T-helper 2 cell (primary cell): Measurements from ENCODE around the gene CPT2.

Source experiments
- DNase-seq, 5 experiments: peaks; one replicate each; pipeline versions ENCODE4 v3.0.0 to v3.0.0-alpha.2; 2012 to 2022
- total RNA-seq, 2 donors: gene quantifications; one replicate each; lab custom pipeline; 2026; lab: John Stamatoyannopoulos, UW

Gene CPT2
- 4.1 to 11.2 reads per million in 2 donors for total RNA-seq

DNA sequence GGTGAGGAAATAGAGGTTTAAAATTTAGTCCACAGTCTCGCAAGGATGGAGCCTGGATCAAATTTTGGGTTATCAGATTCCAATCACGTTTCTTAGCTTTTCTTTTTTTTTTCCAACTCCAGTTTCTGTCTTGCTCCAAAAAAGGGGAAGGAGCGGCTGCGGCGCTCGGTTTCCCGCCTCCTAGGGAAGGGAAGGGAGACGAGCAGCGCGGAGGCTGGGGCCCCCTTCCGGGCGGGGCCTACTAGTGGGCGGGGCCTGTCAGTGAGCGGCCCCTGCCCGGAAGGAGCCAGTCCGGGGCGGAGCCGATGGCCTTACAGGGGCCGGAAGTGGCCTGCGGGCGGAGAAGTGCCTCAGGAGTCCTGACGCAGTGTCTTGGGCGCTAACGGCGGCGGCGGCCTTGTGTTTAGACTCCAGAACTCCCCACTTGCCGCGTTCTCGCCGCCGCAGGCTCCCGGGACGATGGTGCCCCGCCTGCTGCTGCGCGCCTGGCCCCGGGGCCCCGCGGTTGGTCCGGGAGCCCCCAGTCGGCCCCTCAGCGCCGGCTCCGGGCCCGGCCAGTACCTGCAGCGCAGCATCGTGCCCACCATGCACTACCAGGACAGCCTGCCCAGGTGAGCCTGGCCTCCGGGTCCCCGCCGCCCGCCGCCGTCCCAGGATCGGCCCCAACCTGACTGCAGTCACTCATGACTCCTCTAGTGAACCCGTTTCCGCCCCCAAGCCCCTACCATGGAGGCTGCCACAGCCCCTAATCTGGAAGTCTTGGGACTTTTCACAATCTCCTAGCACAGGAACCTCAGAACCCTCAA, at the start of gene CPT2:
CPT2 (plus strand) TSS at position 340 of the 806 bp plus-strand sequence; CDS start at position 460, 120 bp downstream.
- peak; percentile 80 to 97 (median 86) for DNase-seq

DNA sequence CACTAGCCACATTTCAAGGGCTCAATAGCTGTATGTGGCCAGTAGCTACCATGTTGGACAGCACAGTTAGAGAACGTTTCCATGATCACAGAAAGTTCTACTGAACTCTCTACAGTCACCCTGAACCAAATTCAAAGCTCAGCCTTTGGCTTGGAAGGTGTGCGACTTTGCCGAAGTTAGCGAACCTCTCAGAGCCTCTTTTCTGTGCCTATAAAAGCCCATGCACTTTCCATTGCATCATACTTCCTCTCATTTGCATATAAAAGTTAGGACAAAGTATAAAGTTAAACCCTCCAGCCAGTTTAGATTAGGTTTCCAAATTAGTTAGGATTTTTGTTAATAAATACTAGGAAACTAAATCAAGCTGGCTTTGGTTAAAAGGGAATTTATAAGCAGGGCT, 49.5 kb upstream of the CPT2 start:
- no peak for DNase-seq

DNA sequence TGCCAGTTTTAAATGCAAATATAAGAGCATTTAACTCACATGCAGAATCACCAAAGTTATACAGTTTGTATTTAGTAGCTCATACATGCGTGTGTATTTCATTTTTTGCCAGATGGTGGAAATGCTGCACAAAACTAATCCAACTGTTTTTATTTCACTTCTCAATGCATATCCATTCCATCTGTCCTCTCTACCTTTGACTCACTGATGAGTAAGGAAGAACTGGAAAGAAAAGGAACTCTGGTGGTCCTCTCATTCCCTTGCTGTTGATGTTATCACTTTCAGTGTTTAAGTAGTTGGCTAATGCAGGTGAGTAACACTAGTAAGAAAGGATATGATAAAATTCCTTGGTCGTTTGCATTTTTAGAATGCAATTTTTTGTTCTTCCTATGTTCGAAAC, 48.5 kb upstream of the CPT2 start:
- no peak for DNase-seq

DNA sequence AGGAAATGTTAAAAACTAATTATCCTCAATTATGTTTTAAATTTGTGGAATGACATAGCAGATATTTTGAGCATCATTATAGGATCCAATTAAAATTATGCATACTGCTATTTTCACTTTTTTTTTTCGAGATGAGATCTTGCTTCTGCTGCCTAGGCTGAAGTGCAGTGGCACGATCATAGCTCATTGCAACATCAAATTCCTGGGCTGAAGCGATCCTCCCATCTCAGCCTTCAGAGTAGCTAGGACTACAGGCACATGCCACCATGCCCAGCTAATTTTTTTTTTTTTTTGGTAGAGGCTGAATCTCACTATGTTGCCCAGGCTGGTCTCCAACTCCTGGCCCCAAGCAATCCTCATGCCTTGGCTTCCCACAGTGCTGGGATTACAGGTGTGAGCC, 42.9 kb upstream of the CPT2 start:
- no peak for DNase-seq

DNA sequence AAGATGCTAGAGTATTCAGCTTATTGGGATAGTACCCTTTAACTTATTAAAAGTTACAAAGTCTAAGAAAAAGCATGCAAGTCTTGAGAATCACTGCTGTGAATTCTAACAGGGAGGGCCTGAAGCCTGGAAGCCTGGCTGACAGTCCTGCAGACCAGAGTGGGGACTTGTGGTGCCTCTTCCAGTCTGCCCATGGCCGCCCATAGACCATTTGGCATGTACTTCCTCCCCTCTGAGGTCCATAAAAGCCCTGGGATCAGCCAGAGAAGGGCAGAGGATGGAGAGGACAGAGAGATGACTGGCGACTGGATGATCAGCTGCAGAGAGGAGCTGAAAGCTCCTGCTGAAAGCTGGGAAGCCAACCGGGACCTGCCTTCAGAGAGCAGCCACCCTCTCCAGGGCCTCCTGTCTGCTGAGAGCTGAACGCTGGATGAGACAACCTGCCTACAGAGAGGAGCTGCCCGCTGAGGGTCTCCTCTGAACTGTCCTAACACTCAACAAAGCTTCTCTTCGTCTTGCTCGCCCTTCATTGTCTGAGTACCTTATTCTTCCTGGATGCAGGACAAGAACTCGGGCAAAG, 41.7 kb upstream of the CPT2 start:
- no peak for DNase-seq

DNA sequence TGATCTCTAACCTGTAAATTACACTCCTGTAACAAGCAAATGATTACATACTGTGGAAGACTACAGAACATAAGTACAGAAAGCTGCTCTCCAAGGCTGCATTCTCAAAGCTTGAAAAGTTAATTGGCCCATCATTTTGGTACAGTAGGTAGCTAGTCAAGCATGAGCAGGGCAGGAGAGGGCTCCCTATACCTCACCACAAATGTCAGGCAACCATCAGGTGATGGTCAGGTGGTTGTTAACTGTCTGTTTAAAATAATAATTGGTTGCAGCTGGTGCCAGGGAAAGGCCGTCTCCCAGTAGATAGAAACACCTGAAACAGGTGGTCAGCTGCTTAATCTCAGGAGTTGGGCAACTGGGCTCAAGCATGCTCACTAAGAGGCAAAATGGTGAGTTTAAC, 41.1 kb upstream of the CPT2 start:
- no peak for DNase-seq

DNA sequence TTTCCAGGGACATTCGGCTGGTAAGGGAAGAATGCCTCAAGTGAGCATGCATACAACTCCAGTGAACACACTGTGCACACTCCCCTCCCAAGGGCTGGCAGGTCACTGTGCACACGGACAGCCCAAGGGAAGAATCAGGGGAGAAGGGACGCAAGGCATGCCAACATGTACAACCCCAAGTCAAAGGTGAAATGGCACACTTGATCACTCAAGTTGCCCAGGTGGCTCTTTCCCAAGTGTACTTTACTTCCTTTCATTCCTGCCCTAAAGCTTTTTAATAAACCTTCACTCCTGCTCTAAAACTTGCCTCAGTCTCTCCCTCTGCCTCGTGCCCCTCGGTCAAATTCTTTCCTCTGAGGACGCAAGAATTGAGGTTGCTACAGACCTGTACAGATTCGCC, 40.7 kb upstream of the CPT2 start:
- DNase-seq = no peak

DNA sequence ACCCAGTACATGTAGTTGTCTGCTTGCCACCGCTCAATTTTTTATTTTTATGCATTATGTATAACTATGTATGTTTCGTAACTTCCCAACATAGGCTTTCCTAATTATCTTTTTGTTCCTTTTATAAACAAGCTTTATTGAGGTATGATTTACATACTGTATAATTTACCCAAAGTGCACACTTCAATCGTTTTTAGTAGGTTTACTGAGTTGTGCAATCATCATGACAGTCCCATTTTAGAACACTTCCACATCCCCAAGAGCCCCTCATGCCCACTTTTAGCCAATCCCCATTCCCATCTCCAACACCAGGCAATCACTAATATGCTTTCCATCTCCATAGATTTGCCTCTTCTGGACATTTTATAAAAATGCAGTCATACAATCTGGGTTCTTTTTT, 39.8 kb upstream of the CPT2 start:
- DNase-seq = no peak

DNA sequence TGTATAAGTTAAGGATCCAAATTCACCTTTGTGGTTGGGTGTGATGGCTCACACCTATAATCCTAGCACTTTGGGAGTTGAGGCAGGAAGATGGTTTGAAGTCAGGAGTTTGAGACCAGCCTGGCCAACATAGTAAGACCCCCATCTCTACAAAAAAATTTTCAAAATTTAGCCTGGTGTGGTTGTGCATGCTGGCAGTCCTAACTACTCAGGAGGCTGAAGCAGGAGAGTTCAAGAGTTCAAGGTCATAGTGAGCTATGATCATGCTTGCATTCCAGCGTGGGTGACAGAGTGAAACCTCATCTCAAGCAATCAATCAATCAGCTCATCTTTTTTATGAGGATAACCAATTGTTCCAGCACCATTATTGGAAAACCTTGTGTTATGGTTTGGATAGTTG, 37.7 kb upstream of the CPT2 start:
- no peak for DNase-seq

DNA sequence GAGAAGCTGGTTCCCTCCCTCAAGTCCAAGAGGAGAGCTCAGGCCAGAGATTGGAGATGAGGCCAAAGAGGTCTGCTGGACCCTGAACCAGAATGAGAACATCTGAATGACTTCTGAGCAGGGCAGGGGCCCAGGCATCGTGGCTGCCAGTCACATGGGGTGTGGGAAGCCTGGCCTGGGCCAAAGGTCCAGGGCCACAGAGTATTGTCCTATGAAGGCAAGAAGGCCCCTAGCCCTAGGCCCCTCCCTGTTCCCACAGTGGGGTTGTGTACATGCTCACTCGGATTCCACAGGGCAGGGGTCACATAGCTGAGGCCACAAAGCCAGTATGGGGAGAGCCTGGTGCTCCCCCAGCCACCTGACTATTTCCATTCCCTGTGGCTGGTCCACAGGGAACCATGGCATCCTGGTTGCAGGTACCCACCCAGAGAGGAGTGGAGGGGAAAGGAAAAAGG, 35.7 kb upstream of the CPT2 start:
- DNase-seq = no peak

DNA sequence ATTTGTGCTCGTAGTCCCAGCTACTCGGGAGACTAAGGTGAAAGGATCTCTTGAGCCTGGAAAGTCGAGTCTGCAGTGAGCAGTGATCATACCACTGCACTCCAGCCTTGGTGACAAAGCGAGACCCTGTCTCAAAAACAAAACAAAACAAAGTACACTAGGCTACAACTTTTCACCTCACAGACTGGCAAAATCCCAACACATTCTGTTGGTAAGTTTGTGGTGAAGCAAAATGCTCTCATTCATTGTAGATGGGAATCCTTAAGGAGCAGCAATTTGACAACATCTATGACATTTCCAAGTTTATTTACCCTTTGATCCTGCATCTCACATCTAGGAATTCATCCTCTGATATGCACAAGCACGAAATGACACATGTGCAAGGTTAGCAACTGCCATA, 34.0 kb upstream of the CPT2 start:
- DNase-seq = no peak

DNA sequence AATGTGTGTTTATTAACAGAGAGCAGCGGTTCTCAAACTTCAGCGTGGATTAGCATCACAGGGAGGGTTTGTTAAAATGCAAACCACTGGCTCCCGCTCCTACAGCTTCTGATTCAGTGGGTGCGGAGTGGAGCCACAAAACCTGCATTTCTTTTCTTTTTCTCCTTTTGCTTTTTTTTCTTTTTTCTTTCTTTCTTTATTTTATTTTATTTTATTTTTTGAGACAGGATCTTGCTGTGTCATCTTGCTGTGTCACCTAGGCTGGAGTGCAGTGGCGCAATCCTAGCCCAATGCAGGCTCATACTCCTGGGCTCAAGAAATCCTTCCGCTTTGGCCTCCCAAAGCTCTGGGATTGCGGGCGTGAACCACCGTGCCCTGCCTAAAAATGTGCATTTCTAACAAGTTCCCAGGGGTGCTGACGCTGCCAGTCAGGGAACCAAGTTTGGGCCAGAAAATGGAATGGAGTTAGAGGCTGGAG, 33.3 kb upstream of the CPT2 start:
- DNase-seq = no peak

DNA sequence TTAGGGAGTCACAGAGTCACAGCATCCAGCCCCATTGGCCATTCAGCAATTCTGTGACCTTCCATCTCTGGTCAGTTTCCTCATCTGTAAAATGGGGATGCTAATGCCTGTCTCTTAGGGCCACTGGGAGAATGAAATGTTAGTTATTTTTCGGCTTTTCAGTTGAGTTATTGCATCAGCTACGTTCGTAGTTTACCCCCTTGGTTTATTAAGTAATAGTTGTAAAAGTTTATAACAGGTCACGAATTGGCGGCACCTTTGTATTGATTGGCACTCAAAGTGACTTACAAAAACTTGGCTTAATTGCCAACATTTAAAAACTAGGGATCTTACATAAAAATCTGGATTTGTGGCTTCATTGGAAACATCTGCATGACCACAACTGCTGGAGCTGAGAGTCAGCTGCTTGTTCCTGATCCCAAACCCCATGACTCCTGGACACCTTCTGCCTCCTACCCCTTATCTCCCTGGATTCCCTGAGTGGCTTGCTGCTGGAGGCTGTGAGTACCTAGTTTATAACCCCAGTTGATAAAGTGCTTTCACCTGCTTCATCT, 31.1 kb upstream of the CPT2 start:
- DNase-seq = no peak

DNA sequence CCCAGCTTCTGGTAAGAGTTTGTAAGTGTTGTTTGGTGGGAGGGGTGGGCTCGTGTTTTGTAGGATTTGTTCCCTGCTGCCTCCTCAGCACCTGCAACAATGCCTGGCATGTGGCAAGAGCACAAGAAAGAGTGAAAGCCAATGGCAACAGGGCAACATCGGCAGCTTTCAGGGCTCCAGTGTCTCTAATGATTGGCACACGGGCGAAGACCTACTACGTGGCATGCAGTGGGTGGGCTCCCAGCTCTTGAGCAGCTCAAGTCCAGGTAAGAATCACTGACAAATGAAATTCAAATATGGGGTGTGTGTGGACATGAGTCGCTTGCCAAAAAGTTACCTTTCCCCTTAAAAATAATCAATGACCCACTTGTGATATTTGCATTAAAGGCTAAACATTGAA, 30.3 kb upstream of the CPT2 start:
- DNase-seq = no peak

DNA sequence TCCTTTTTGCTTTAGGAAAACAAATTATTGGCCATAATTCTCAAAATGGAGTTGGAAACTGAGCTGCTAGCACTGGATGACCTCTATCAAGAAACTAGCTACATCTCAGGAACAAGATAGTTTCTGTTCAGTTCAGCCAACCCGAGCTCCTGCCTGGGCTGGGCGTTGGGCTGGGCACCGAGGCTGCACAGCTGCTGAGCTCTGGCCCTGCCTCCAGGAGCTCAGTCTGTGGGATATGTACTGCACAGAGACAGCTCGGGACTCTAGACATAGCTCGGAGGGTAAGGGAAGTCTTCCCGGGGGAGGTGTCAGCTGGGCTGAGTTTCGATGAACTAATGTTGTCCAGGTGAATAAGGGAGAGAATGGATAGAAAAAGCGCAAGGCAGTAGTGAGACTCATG, 29.7 kb upstream of the CPT2 start:
- DNase-seq = no peak

DNA sequence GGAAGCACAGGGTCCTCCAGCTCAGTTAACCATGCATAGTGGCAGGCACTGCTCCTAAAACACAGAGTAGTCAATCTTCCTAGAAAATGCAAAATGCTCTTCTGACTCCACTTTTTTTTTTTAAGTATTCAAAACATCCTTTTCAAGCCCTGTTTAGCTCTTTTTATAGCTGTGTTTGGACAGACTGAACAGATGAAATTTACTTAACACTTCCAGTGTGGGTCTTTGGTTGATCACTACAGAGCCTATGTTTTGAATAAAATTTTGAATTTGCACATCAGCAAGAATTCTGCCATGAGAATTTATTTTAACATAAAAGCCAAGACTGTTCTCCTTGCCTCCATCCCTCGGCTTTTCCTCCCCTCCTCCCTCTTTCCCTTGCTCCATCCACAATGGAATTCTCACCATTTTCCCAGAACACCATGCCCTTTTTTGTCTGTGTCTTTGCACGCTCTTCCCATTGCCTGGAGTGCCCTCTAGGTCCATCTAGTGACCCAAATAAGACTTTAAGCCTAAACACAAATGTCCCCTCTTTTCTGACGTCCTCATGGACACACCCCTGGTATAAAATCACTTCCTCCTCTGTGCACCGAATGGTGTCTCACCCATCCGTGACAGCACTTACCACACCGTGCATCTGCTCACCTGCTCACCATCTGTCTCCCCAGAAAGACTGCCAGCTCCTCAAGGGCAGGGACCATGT, 24.0 kb upstream of the CPT2 start:
- DNase-seq = peak in 1 of 5 experiments; percentile 29

DNA sequence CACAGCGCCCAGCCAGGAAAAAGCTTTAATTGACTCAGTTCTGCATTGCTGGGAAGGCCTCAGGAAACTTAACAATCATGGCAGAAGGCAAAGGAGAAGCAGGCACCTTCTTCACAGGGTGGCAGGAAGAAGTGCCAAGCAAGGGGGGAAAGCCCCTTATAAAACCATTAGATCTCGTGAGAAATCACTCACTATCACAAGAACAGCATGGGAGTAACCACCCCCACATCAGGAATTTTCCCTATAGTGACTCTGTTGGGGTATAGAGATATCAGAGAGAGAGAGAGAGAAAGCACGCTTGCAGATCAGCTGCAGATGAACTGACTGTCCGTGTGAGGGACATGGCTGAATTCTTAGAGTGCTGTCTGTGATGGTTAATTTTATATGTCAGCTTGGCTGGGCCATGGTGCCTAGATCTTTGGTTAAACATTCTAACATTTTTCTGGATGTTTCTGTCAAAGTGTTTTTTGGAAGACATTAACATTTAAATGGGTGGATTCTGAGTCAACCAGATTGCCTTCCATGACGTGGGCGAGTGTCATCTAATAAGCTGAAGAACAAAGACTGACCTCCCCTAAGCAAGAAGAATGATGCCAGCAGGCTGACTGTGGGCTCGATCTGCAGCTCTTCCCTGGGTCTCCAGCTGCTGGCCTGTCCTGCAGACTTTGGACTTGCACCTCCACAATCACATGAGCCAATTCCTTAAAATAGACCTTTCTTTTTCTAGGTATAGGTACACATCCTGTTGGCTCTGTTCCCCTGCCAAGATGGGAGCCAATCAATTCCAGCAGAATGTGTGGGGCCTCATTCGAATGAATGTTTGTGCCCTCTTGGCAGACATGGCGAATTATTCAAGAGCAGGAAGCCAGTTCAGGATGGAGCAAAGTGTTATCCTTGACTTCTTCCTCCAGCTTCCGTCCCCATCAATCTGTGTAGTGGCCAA, 21.4 kb upstream of the CPT2 start:
- DNase-seq = no peak

DNA sequence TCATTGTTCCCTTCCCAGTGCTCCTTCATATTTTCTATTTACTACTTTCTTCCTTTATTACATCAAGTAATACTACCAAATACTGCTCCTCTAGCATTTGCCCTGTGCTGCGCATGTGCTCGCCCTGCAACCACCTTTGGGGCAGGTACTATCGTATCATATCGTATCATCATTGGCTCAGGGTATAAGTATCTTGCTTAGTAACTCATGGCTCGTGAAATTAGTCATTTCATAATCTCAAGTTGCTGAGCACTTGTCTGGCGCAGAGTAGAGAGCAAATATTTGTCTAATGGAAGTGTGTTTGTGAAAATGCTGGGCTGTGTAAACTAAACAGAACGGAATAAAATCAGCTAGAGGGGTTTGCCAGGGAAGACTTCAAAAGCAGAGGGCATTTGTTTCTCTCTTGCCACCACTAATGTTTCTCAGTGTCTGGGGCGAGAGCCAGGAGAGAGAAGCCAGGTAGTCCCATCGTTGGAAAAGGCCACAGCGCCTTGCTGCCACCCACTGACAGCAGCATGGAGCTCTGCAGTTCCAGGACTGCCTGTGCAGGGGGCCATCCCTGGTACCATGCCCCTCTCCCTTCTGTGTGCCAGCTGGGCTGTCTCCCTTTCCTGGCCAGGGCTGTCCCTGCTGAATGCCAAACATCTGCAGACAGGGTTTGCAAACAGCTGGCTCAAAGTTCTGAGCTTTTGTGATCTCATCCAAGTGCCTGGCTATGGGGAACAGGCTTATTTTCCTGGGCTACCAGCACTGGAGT, 20.0 kb upstream of the CPT2 start:
- DNase-seq = peak in 1 of 5 experiments; percentile 21

DNA sequence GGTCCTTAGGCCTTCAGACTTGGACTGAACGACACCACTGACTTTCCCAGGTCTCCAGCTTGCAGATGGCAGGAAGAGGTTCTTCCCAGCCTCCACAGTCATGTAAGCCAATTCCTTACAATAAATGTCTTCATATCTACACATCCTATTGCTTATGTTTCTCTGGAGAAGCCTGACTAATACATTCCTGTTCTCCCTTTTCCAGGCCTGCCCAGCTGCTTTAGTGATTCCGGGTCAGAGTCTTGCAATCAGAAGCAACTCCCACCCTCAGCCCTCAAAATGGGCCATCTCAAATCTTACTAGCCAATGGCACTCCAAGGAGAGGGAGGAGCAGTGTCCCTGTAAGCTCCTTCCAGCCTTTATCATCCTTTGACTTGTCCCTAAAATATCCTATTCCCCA, 16.4 kb upstream of the CPT2 start:
- no peak for DNase-seq

DNA sequence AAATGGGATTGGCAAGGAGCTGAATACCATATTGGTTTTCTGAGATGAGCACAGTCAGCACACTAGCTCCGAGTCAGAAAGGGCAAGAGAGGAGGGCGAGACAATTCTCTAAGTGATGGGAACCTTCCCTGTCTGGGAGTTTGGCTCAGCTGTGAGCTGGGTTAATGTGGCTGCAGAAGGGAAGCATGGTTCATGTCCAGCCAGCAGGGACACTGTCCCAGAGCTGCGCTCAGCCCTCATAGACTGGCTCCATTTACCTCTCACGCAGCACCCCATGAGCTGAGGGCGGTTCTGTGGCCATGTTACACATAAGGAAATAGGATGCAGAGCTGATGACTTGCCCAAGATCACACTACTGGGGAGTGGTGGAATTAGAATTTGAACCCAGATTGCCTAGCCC, 15.7 kb upstream of the CPT2 start:
- DNase-seq = no peak

DNA sequence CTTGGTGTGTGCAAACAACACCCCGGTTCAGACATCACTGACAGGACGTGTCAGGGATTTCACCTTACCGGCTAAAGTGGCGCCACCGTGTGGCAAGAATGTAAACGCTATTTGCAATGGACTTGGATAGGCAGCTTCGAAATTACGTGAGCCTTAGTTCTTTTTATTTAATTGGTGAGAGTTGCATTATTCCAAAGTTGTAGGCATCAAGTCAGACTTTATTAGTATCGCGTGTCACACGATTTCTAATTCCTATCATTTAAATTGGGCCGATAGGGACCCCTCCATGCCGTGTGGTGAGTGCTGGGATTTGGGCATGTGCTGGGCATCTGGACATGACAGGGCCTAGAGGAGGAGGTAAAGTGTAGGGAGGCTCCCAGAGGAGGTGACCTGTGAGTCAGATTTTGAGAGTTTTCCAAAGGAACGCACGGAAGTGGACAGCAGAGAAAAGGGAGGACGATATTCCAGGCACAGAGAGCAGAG, 14.5 kb upstream of the CPT2 start:
- peak; percentile 45 to 81 (median 67) for DNase-seq
